ENCODE measurements around the gene SLMAP. TPM values are rescaled to one million over a fixed set of nuclear protein-coding genes. Genes with fewer than 3 reads are reported as not detected.

SLMAP gene
- total RNA-seq, 1 donor from 2014 or later: 71.4 TPM

DNA sequence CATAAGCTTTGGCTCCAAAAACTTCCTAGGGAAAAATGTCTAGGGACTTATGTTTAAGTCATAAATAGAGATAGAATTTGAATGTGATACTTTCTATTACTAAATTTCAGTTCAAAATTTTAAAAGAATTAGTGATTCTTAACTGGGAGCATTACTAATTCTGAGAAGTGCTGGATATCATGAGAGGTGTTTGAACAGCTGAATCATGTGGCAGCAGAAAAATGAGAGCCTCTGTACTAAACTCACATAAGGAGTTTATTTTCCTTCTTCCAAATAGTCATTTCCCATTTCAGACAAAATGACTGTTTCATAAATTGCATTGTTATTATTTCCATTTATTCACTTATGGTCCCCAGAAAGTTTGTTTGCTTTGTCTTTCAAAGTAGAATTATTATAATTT, 62.7 kb downstream of the SLMAP start:
- Histone ChIP-seq H3K27me3 (ENCODE audit: insufficient read depth, low read length) (no peaks in the 10 kb centered on the region), H3K9me3 (ENCODE audit: insufficient read depth, low read depth, low read length) (no peaks in the 10 kb centered on the region), H3K9ac (ENCODE audit: low read length) (no peak overlapping the region), H3K4me1 (ENCODE audit: insufficient read depth, low read length) (no peaks in the 10 kb centered on the region), H3K4me3 (ENCODE audit: insufficient read depth, low read depth, low read length) (no peak overlapping the region), H3K79me2 (ENCODE audit: insufficient read depth, low read length) (peaks cover 80% of the 10 kb centered on the region), H3K36me3 (ENCODE audit: insufficient read depth, low read length) (no peaks in the 10 kb centered on the region), H3K4me2 (ENCODE audit: low read length) (no peak overlapping the region), H3K27ac (ENCODE audit: low read depth, low read length) (no peak overlapping the region), H2AFZ (ENCODE audit: low read depth, low read length) (no peak overlapping the region), H4K20me1 (ENCODE audit: insufficient read depth, low read length) (peaks cover 83% of the 10 kb centered on the region)
- no peak for TF ChIP-seq CTCF (IDR thresholded peaks at IDR 0.05; ENCODE audit: insufficient read depth, low read depth, low read length)
- no peak for TF ChIP-seq EZH2 (IDR thresholded peaks at IDR 0.05; ENCODE audit: insufficient read depth, low read length)
- DNase-seq (ENCODE audit: low read depth) (no peak), FAIRE-seq (no peak)
- Mint-ChIP-seq H3K9me3 (ENCODE audit: unreplicated experiment) (no peaks in the 10 kb centered on the region), H3K4me1 (ENCODE audit: low read depth, unreplicated experiment) (peaks cover 13% of the 10 kb centered on the region), H3K4me3 (ENCODE audit: unreplicated experiment) (no peak overlapping the region), H3K27me3 (ENCODE audit: low read depth, unreplicated experiment) (no peaks in the 10 kb centered on the region), H3K36me3 (ENCODE audit: low read depth, unreplicated experiment) (no peaks in the 10 kb centered on the region), H3K27ac (ENCODE audit: unreplicated experiment) (no peak overlapping the region)

- DNase-seq (ENCODE audit: low read depth) (no peak), FAIRE-seq (no peak)
- Mint-ChIP-seq H3K36me3 (ENCODE audit: low read depth, unreplicated experiment) (no peaks in the 10 kb centered on the region), H3K4me3 (ENCODE audit: unreplicated experiment) (no peak overlapping the region), H3K27me3 (ENCODE audit: low read depth, unreplicated experiment) (no peaks in the 10 kb centered on the region), H3K9me3 (ENCODE audit: unreplicated experiment) (no peaks in the 10 kb centered on the region), H3K4me1 (ENCODE audit: low read depth, unreplicated experiment) (peaks cover 20% of the 10 kb centered on the region), H3K27ac (ENCODE audit: unreplicated experiment) (no peak overlapping the region)
- no peaks in the 10 kb centered on the region for H3K4me1 ChIP-seq (ENCODE audit: insufficient read depth, low read length)
- no peak overlapping the region for H3K27ac ChIP-seq (ENCODE audit: low read depth, low read length)
- no peak overlapping the region for H3K4me2 ChIP-seq (ENCODE audit: low read length)
- H3K9ac ChIP-seq (ENCODE audit: low read length): no peak overlapping the region
- H3K79me2 ChIP-seq (ENCODE audit: insufficient read depth, low read length): peaks cover 78% of the 10 kb centered on the region
- no peak overlapping the region for H2AFZ ChIP-seq (ENCODE audit: low read depth, low read length)
- no peaks in the 10 kb centered on the region for H3K9me3 ChIP-seq (ENCODE audit: insufficient read depth, low read depth, low read length)
- H3K4me3 ChIP-seq (ENCODE audit: insufficient read depth, low read depth, low read length): no peak overlapping the region
- H3K27me3 ChIP-seq (ENCODE audit: insufficient read depth, low read length): no peaks in the 10 kb centered on the region
- peaks cover 80% of the 10 kb centered on the region for H4K20me1 ChIP-seq (ENCODE audit: insufficient read depth, low read length)
- no peaks in the 10 kb centered on the region for H3K36me3 ChIP-seq (ENCODE audit: insufficient read depth, low read length)
- TF ChIP-seq CTCF (IDR thresholded peaks at IDR 0.05; ENCODE audit: insufficient read depth, low read depth, low read length) (no peak), EZH2 (IDR thresholded peaks at IDR 0.05; ENCODE audit: insufficient read depth, low read length) (no peak)
Observed at GRCh38 chr3:57820479-57820878, 64.4 kb downstream of the SLMAP start.

DNA sequence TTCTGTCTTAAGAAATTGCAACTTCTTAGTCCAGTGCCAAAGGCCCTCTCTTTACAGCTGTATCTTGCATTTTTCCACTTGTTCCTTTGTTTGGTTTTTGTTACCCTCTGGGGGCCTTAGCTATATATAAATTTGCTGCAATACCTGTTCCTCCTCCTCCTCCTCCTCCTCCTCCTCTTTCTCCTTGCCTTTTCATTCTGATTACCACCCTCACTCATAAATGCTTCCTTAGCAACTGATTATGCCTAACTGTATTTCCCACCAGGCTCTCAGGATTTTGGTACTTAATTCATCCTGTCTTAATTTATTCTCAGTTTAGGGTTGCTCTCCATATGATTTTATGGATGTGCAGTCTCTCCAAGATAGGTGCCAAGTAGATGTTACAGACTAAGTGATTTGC, 65.7 kb downstream of the SLMAP start:
- no peak overlapping the region for H3K27ac Mint-ChIP-seq (ENCODE audit: unreplicated experiment)
- Histone ChIP-seq H3K4me2 (ENCODE audit: low read length) (no peak overlapping the region), H3K4me1 (ENCODE audit: insufficient read depth, low read length) (no peaks in the 10 kb centered on the region), H3K36me3 (ENCODE audit: insufficient read depth, low read length) (no peaks in the 10 kb centered on the region), H3K27ac (ENCODE audit: low read depth, low read length) (no peak overlapping the region), H3K79me2 (ENCODE audit: insufficient read depth, low read length) (peaks cover 76% of the 10 kb centered on the region), H3K9me3 (ENCODE audit: insufficient read depth, low read depth, low read length) (no peaks in the 10 kb centered on the region), H3K9ac (ENCODE audit: low read length) (no peak overlapping the region), H2AFZ (ENCODE audit: low read depth, low read length) (no peak overlapping the region), H3K4me3 (ENCODE audit: insufficient read depth, low read depth, low read length) (no peak overlapping the region), H4K20me1 (ENCODE audit: insufficient read depth, low read length) (peaks cover 78% of the 10 kb centered on the region), H3K27me3 (ENCODE audit: insufficient read depth, low read length) (no peaks in the 10 kb centered on the region)
- H3K9me3 Mint-ChIP-seq (ENCODE audit: unreplicated experiment): no peaks in the 10 kb centered on the region
- no peaks in the 10 kb centered on the region for H3K27me3 Mint-ChIP-seq (ENCODE audit: low read depth, unreplicated experiment)
- no peaks in the 10 kb centered on the region for H3K36me3 Mint-ChIP-seq (ENCODE audit: low read depth, unreplicated experiment)
- TF ChIP-seq EZH2 (IDR thresholded peaks at IDR 0.05; ENCODE audit: insufficient read depth, low read length) (no peak), CTCF (IDR thresholded peaks at IDR 0.05; ENCODE audit: insufficient read depth, low read depth, low read length) (no peak)
- FAIRE-seq: no peak
- no peak overlapping the region for H3K4me3 Mint-ChIP-seq (ENCODE audit: unreplicated experiment)
- no peak for DNase-seq (ENCODE audit: low read depth)
- peaks cover 27% of the 10 kb centered on the region for H3K4me1 Mint-ChIP-seq (ENCODE audit: low read depth, unreplicated experiment)
